ENCODE data around the gene BCL3. TPM values are rescaled to one million over a fixed set of nuclear protein-coding genes. Genes with fewer than 3 reads are reported as not detected.

The BCL3 gene
- total RNA-seq, 1 donor from 2014 or later = 2.1 TPM

- no peak for TF ChIP-seq CTCF (IDR thresholded peaks at IDR 0.05; ENCODE audit: insufficient read depth, low read length, severe bottlenecking)
- Histone ChIP-seq H3K4me3 (ENCODE audit: low read depth, low read length) (no peak overlapping the region), H3K36me3 (ENCODE audit: control insufficient read depth, insufficient read depth, low read length) (peaks cover 30% of the 10 kb centered on the region), H3K27me3 (ENCODE audit: control insufficient read depth, insufficient read depth, low read length) (no peaks in the 10 kb centered on the region)
- FAIRE-seq (no peak), DNase-seq (ENCODE audit: low read depth) (no peak)
Observed at GRCh38 chr19:44759083-44759804, 10.7 kb downstream of the BCL3 start.

- no peak for TF ChIP-seq CTCF (IDR thresholded peaks at IDR 0.05; ENCODE audit: insufficient read depth, low read length, severe bottlenecking)
- DNase-seq (ENCODE audit: low read depth) = no peak
- H3K4me3 ChIP-seq (ENCODE audit: low read depth, low read length) = no peak overlapping the region
- peaks cover 19% of the 10 kb centered on the region for H3K36me3 ChIP-seq (ENCODE audit: control insufficient read depth, insufficient read depth, low read length)
- no peak for FAIRE-seq
- no peaks in the 10 kb centered on the region for H3K27me3 ChIP-seq (ENCODE audit: control insufficient read depth, insufficient read depth, low read length)
Observed at GRCh38 chr19:44762038-44762437, 13.5 kb downstream of the BCL3 start.

- DNase-seq (ENCODE audit: low read depth) (peak; percentile 33), FAIRE-seq (peak; percentile 64)
- Histone ChIP-seq H3K27me3 (ENCODE audit: control insufficient read depth, insufficient read depth, low read length) (no peaks in the 10 kb centered on the region), H3K4me3 (ENCODE audit: low read depth, low read length) (no peak overlapping the region), H3K36me3 (ENCODE audit: control insufficient read depth, insufficient read depth, low read length) (no peaks in the 10 kb centered on the region)
- no peak for TF ChIP-seq CTCF (IDR thresholded peaks at IDR 0.05; ENCODE audit: insufficient read depth, low read length, severe bottlenecking)
Observed at GRCh38 chr19:44765033-44765948, 16.8 kb downstream of the BCL3 start.

GRCh38 chr19:44765949-44766335 lies 17.4 kb downstream of the BCL3 start:
- DNase-seq (ENCODE audit: low read depth) (no peak), FAIRE-seq (no peak)
- TF ChIP-seq CTCF (IDR thresholded peaks at IDR 0.05; ENCODE audit: insufficient read depth, low read length, severe bottlenecking) = no peak
- Histone ChIP-seq H3K4me3 (ENCODE audit: low read depth, low read length) (no peak overlapping the region), H3K27me3 (ENCODE audit: control insufficient read depth, insufficient read depth, low read length) (no peaks in the 10 kb centered on the region), H3K36me3 (ENCODE audit: control insufficient read depth, insufficient read depth, low read length) (no peaks in the 10 kb centered on the region)

GRCh38 chr19:44767295-44768180 lies 19.0 kb downstream of the BCL3 start:
- Histone ChIP-seq H3K4me3 (ENCODE audit: low read depth, low read length) (no peak overlapping the region), H3K36me3 (ENCODE audit: control insufficient read depth, insufficient read depth, low read length) (no peaks in the 10 kb centered on the region), H3K27me3 (ENCODE audit: control insufficient read depth, insufficient read depth, low read length) (no peaks in the 10 kb centered on the region)
- no peak for TF ChIP-seq CTCF (IDR thresholded peaks at IDR 0.05; ENCODE audit: insufficient read depth, low read length, severe bottlenecking)
- no peak for FAIRE-seq
- DNase-seq (ENCODE audit: low read depth) = no peak

All from bronchial epithelial cell (primary cell).